Ovary (tissue), 9 donors: Measurements from ENCODE around the gene SPRY2. TPM values are rescaled to one million over a fixed set of nuclear protein-coding genes. Genes with fewer than 3 reads are reported as not detected.

Experiments
- DNase-seq, 5 donors: peaks; one replicate each; pipeline ENCODE4 v3.0.0-alpha.2; 2019 to 2020
- H3K27ac ChIP-seq, 2 donors: fragments of 200-600 bp; one replicate each; pipeline versions ENCODE4 v1.5.1 to v1.8.0; 2019 to 2022
- H3K27me3 ChIP-seq: fragments of 200-600 bp; one replicate; pipeline ENCODE4 v1.8.0; 2022
- H3K36me3 ChIP-seq: fragments of 200-600 bp; sonication (generic); one replicate; pipeline ENCODE4 v1.5.1; 2019
- H3K4me1 ChIP-seq: one replicate; pipeline ENCODE4 v1.8.1; 2013; ENCODE audit warnings: mild to moderate bottlenecking, moderate library complexity; ENCODE audit not compliant: insufficient read depth
- H3K4me3 ChIP-seq: fragments of 200-600 bp; sonication (generic); one replicate; pipeline ENCODE4 v1.5.1; 2017
- H3K9me3 ChIP-seq, 2 donors: fragments of 200-600 bp in 1 of 2; sonication (generic) in 1 of 2; one replicate each; pipeline versions ENCODE4 v1.5.1 to v1.8.1; 2013 to 2019; ENCODE audit warnings: mild to moderate bottlenecking in 1 of 2, moderate library complexity in 1 of 2
- EP300 ChIP-seq: sonication (generic); formaldehyde crosslinking; IDR thresholded peaks from one replicate; pipeline ENCODE4 v1.6.1; 2017; ENCODE audit warnings: antibody characterized with exemption
- POLR2A ChIP-seq: fragments of 450-650 bp; IDR thresholded peaks from one replicate; pipeline ENCODE4 v1.6.1; 2017; ENCODE audit warnings: antibody characterized with exemption, mild to moderate bottlenecking, moderate library complexity
- WGBS, 3 donors: extraction: QIAGEN DNeasy Blood & Tissue Kit in 1 of 3; methylation state at CpG; one replicate each; pipeline versions ENCODE4 v1.1.5 to v1.1.7; 2013 to 2017; 5-methylcytosine and 5-hydroxymethylcytosine counted together
- intact Hi-C, 4 donors: fragments of 100-400 bp; cut with DNase I; formaldehyde crosslinking; loops; one replicate each; pipeline versions ENCODE4 v1.11.0 to v1.15.1; 2022 to 2023
- polyA plus RNA-seq, 2 donors: library from polyadenylated mRNA; stranded (reverse); fragments of 200-250 nt in 1 of 2; fragments of 350-450 nt in 1 of 2; fragmentation: Illumina TruSeq in 1 of 2; extraction: RNeasy Lipid Tissue Mini Kit (QIAGEN cat#74804) in 1 of 2; gene quantifications; one replicate each; pipeline ENCODE4 v1.2.3, GENCODE V29; 2013 to 2014
- small RNA-seq: library from RNA; depleted of rRNA; stranded (forward); fragments of <200 nt; gene quantifications from one replicate; pipeline ENCODE3, GENCODE V24; 2016
- total RNA-seq, 7 donors: library from RNA; depleted of rRNA in 2 of 7; stranded (reverse); fragments of >200 nt in 2 of 7; fragmentation: NEBNext Ultra II Directional in 3 of 7; extraction: Animal tissue kit (Norgen Biotek cat#: 25700) in 3 of 7; gene quantifications; one replicate each; pipeline versions ENCODE4 v1.1.0 to v1.2.4, GENCODE V29; 2016 to 2023
- TF ChIP-seq, protein P1 (sequence below), 3 donors: fragments of 450-650 bp in 2 of 3; fragments of 200-600 bp in 1 of 3; IDR thresholded peaks; one replicate each; pipeline versions ENCODE4 v1.5.1 to v1.8.0; 2016 to 2022; ENCODE audit warnings: antibody characterized with exemption in 3 of 3, mild to moderate bottlenecking in 1 of 3
- donor health status: DM: no; HTN: no; CAD: no; lungs with moderate emphysema.
- donor health status: DM: no; HTN: no; CAD: no.
- donor health status: Bipolar disorder and iron deficiency.
- donor health status: DM: yes; HTN: yes; CAD: no.
- donor health status: DM: no; HTN: no; CAD: no.
- donor health status: DM: yes; HTN: yes; CAD: no.

The SPRY2 gene
- total and polyA plus RNA-seq, 9 donors: 11.5 to 28.5 (median 16.5) TPM

DNA sequence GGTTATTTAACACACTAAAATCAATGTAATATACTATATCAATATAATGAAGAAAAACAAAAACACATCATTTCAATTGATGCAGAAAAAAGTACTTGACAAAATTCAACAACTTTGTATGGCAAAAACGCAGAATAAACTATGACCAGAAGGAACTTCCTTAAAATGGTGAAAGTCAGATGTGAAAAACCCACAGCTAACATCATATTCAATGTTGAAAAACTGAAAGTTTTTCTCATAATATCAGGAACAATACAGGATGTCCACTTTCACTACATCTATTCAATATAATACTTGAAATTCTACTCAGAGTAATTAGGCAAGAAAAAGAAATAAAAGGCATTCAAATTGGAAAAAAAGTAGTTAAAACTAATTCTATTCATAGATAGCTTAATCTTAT lies 50.3 kb downstream of the SPRY2 start:
- H3K27me3 ChIP-seq: no peaks in the 10 kb centered on the region
- H3K27ac ChIP-seq: no peak overlapping the region
- no peaks in the 10 kb centered on the region for H3K36me3 ChIP-seq
- intact Hi-C loops: no loop called here
- 92 to 96% (median 94%) methylated on average over 1 of the region's 1 CpG for WGBS, 3 donors
- no peaks in the 10 kb centered on the region for H3K4me1 ChIP-seq
- DNase-seq: no peak
- no peaks in the 10 kb centered on the region for H3K9me3 ChIP-seq
- H3K4me3 ChIP-seq: no peak overlapping the region
- TF ChIP-seq POLR2A (no peak), EP300 (no peak)
- TF ChIP-seq, protein P1, sequence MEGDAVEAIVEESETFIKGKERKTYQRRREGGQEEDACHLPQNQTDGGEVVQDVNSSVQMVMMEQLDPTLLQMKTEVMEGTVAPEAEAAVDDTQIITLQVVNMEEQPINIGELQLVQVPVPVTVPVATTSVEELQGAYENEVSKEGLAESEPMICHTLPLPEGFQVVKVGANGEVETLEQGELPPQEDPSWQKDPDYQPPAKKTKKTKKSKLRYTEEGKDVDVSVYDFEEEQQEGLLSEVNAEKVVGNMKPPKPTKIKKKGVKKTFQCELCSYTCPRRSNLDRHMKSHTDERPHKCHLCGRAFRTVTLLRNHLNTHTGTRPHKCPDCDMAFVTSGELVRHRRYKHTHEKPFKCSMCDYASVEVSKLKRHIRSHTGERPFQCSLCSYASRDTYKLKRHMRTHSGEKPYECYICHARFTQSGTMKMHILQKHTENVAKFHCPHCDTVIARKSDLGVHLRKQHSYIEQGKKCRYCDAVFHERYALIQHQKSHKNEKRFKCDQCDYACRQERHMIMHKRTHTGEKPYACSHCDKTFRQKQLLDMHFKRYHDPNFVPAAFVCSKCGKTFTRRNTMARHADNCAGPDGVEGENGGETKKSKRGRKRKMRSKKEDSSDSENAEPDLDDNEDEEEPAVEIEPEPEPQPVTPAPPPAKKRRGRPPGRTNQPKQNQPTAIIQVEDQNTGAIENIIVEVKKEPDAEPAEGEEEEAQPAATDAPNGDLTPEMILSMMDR (IDR thresholded peaks at IDR 0.05): no peak

Small RNA genes within 50 kb of the gene (small RNA-seq; reads per million reads assigned to genes)
- gene RNU6-61P: not detected
